Measurements from ENCODE around the gene CTBS.
"Not testable (repeated sequence)": the region's sequence is repeated elsewhere in the genome, so short reads cannot be mapped to it uniquely, and the experiment has no call there.

The CTBS gene

GRCh38 chr1:84583648-84584047 is 9.4 kb upstream of the CTBS start:
- no peak for DNase-seq

GRCh38 chr1:84582802-84583587 is 8.8 kb upstream of the CTBS start:
- DNase-seq = no peak

GRCh38 chr1:84581648-84582047 is 7.4 kb upstream of the CTBS start:
- DNase-seq = no peak

GRCh38 chr1:84574936-84575335 is 696 bp upstream of the CTBS start:
- DNase-seq = no peak

- DNase-seq = no peak
Observed at GRCh38 chr1:84573481-84573966, 716 bp downstream of the CTBS start.

- DNase-seq = no peak
Observed at GRCh38 chr1:84571150-84571535, 3.1 kb downstream of the CTBS start.

- DNase-seq = no peak
Observed at GRCh38 chr1:84570436-84571149, 3.6 kb downstream of the CTBS start.

GRCh38 chr1:84569216-84569615 is 5.0 kb downstream of the CTBS start:
- DNase-seq = no peak

- DNase-seq = no peak
Observed at GRCh38 chr1:84550826-84551225, 23.4 kb downstream of the CTBS start.

- no peak for DNase-seq
Observed at GRCh38 chr1:84541679-84542078, 32.6 kb downstream of the CTBS start.

- no peak for DNase-seq
Observed at GRCh38 chr1:84540759-84541158, 33.5 kb downstream of the CTBS start.

- DNase-seq = no peak
Observed at GRCh38 chr1:84539972-84540371, 34.3 kb downstream of the CTBS start.

- DNase-seq = no peak
Observed at GRCh38 chr1:84538599-84538998, 35.6 kb downstream of the CTBS start.

GRCh38 chr1:84525779-84526178 is 48.5 kb downstream of the CTBS start:
- no peak for DNase-seq

GRCh38 chr1:84524590-84524989 is 49.6 kb downstream of the CTBS start:
- no peak for DNase-seq

GRCh38 chr1:84510668-84511067 is 63.6 kb downstream of the CTBS start:
- DNase-seq = no peak

GRCh38 chr1:84510165-84510564 is 64.1 kb downstream of the CTBS start:
- DNase-seq = no peak

- DNase-seq = no peak
Observed at GRCh38 chr1:84509029-84509428, 65.2 kb downstream of the CTBS start.

- DNase-seq = no peak
Observed at GRCh38 chr1:84508510-84508909, 65.7 kb downstream of the CTBS start.

- not testable (repeated sequence) for DNase-seq
Observed at GRCh38 chr1:84507887-84508286, 66.4 kb downstream of the CTBS start.

- no peak for DNase-seq
Observed at GRCh38 chr1:84506729-84507453, 67.3 kb downstream of the CTBS start.

GRCh38 chr1:84506002-84506728 is 68.1 kb downstream of the CTBS start, which contains the start of the genes GNG5 and SPATA1:
Gene GNG5, minus strand, starts transcription at chr1:84506581. Its CDS starts 490 bp downstream, at chr1:84506091.
Gene SPATA1, plus strand, starts transcription at chr1:84506386. Its CDS starts 9,974 bp downstream, at chr1:84516360.
- peak; percentile 97 for DNase-seq

Measured in CD4-positive, alpha-beta T cell treated with Interleukin-15 for 1 hour (primary cell).